Fibroblast of mammary gland (primary cell): ENCODE data around the gene PPM1L.

ENCODE experiments used
- DNase-seq: peaks from one replicate; pipeline ENCODE4 v3.0.0-alpha.2; 2010; ENCODE audit warnings: low read depth
- H3K4me3 ChIP-seq: 2 replicates; pipeline ENCODE4 v1.5.1; 2011; ENCODE audit warnings: low read depth, mild to moderate bottlenecking, low read length, moderate library complexity; ENCODE audit not compliant: control insufficient read depth
- TF ChIP-seq, protein P1 (sequence below): conservative IDR thresholded peaks from 2 replicates; pipeline ENCODE4 v1.5.1; 2011; ENCODE audit warnings: low read depth, low read length, inconsistent platforms; ENCODE audit not compliant: control insufficient read depth, insufficient read depth

Gene PPM1L

DNA sequence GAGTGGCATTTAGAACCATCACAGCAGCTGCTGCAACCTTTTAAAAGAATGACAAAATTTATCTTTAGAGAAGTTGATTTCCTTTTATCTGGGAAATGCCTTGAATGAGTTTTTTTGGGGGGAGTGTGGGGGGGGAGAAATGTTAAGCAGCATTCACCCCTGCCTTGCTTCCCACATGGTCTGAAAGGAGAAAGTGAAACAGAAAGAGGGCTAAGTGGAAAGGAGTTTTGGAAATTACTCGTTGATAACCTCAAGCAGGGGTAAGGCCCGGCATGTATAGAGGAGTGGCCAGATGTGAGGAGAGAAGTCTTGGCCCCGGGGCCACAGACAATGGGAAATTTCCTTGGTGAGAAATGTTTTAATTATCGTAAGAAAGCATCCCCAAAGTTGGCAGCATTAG lies 325.6 kb downstream of the PPM1L start:
- H3K4me3 ChIP-seq, result no peak overlapping the region
- DNase-seq, result no peak
- TF ChIP-seq, protein P1, sequence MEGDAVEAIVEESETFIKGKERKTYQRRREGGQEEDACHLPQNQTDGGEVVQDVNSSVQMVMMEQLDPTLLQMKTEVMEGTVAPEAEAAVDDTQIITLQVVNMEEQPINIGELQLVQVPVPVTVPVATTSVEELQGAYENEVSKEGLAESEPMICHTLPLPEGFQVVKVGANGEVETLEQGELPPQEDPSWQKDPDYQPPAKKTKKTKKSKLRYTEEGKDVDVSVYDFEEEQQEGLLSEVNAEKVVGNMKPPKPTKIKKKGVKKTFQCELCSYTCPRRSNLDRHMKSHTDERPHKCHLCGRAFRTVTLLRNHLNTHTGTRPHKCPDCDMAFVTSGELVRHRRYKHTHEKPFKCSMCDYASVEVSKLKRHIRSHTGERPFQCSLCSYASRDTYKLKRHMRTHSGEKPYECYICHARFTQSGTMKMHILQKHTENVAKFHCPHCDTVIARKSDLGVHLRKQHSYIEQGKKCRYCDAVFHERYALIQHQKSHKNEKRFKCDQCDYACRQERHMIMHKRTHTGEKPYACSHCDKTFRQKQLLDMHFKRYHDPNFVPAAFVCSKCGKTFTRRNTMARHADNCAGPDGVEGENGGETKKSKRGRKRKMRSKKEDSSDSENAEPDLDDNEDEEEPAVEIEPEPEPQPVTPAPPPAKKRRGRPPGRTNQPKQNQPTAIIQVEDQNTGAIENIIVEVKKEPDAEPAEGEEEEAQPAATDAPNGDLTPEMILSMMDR, result no peak

DNA sequence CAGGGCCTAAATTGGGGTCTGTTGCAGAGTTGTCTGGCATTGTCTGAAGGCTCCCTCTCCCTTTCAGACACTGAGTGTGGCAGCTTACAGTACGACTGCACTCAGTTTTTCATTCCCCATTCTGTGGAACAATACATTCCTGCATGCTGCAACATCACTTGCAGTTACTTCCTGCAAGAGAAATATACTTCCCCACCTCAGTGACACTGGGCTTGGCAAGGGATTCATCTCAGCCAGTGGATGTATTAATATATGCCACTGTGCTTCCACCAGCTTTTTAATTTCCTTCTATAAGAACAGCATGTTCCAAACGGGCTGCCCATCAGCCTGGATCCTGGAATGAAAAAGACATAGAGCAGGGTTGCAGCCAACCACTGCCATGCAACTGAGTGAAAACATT lies 326.0 kb downstream of the PPM1L start:
- H3K4me3 ChIP-seq, result no peak overlapping the region
- TF ChIP-seq, protein P1, result no peak
- no peak for DNase-seq

DNA sequence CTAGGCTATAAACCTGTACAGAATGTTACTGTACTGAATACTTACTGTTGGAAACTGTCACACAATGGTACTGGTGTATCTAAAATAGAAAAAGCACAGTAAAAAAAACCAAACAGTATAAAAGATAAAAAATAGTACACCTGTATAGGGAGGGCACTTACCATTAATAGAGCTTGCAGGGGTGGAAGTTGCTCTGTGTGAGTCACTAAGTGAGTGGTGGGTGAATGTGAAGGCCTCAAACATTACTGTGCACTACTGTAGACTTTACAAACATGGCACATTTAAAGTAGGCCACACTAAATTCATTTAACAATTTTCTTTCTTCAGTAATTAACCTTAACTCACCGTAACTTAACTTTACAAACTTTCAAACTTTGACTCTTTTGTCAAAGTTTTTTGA lies 327.1 kb downstream of the PPM1L start:
- H3K4me3 ChIP-seq, result no peak overlapping the region
- TF ChIP-seq, protein P1, result no peak
- no peak for DNase-seq

DNA sequence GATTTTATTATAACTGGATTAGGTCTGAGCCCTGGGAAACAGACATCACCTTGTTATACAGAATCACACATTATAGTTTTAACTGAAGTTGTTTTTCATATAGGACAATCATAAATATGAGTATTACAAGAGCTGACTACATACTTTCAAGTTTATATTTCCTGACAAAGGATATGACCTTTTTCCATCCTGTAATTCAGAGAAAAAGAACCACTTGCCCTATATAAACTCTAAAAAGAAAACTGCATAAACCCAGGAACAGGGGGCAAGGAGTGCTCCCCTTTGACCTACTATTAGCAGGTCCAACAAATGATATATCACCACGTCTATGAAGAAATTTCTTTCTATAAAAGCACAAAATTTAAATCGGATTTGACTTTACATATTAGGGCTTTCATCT lies 328.2 kb downstream of the PPM1L start:
- no peak overlapping the region for H3K4me3 ChIP-seq
- TF ChIP-seq, protein P1, result no peak
- no peak for DNase-seq

DNA sequence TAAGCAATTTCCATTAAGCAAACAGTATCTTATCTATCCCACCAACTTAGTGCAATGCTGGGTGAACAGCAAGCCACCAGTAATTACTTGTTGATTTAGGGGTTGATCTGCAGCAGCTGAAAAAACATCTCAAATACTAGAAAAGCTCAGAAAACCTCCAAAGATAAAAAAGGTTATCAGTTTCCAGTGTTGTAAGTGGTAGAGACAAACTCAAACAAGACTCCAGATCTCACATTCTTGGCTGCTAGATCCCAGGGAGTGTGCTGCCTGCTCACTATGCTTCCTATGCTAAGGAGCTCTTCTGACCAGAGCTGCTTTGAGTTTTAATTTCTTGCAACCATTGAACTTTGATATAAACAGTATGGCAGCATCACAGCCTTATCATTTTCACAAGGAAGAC lies 337.9 kb downstream of the PPM1L start:
- H3K4me3 ChIP-seq, result no peak overlapping the region
- TF ChIP-seq, protein P1, result no peak
- DNase-seq, result no peak

DNA sequence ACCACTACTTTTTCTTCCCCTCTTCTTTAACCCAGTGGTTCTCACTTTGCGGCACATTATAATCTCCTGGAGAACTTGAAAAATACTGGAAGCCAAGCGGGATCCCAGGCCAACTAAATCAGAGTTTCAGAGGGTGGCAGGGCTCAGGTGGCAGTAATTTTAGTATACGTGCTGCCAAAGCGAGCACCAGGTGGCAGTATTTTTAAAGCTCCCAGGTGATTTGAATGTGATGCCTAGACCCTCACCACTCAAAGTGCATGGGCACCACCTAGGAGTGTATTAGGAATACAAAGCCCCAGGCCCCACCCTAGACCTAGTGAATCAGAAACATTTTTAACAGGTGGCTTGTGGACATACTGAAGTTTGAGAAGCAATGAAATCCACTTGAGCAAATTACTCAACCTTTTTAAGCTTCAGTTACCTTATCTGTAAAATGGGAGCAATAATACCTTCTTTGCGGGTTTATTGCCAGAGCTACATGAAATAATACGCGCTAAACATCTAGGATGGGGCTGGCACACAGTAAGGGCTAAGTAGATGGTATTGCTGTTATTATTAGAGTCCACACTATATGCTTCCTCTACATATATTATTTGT lies 340.8 kb downstream of the PPM1L start:
- TF ChIP-seq, protein P1, result peak; percentile 33
- no peak for DNase-seq
- H3K4me3 ChIP-seq, result no peak overlapping the region

DNA sequence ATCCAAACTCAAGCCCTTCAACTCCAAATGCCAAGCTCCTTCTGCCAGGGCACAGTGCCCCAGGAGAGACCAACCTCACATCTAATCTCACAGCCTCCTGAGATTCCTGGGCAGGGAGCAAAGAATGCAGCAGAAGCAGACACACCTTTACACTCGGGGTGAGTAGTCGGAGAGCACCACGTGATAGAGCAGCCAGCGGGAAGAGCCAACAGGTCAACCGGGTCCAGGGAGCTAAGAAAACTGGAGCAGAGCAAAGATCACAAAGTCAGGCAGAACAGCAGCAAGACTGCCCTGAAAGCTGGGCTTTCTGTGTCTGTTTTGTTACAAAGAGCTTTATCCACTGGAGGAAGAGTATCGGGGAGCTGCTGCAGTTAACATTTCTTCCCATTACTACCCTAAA lies 345.0 kb downstream of the PPM1L start:
- DNase-seq, result no peak
- H3K4me3 ChIP-seq, result no peak overlapping the region
- TF ChIP-seq, protein P1, result no peak
